NCI-H128 (cell line): Measurements from ENCODE around the gene CDRT4.
"Not testable (repeated sequence)": the region's sequence is repeated elsewhere in the genome, so short reads cannot be mapped to it uniquely, and the experiment has no call there.

Experiments
- DNase-seq: peaks from one replicate; lab custom pipeline; 2025; ENCODE audit not compliant: unreplicated experiment; lab: John Stamatoyannopoulos, UW

CDRT4 gene

GRCh38 chr17:15467592-15467991, at the start of gene CDRT4:
Gene CDRT4 (minus strand): TSS chr17:15467621. CDS start chr17:15440238, 27,383 bp downstream.
- no peak for DNase-seq

GRCh38 chr17:15516150-15516549, 48.7 kb upstream of the CDRT4 start:
- DNase-seq = no peak

- no peak for DNase-seq
Measured at GRCh38 chr17:15514469-15514868, 47.0 kb upstream of the CDRT4 start.

GRCh38 chr17:15513856-15514459, 46.5 kb upstream of the CDRT4 start:
- no peak for DNase-seq

GRCh38 chr17:15513058-15513791, 45.8 kb upstream of the CDRT4 start:
- no peak for DNase-seq

GRCh38 chr17:15512071-15512709, 44.8 kb upstream of the CDRT4 start:
- DNase-seq = no peak

- no peak for DNase-seq
Measured at GRCh38 chr17:15511142-15511541, 43.7 kb upstream of the CDRT4 start.

GRCh38 chr17:15510361-15510760, 42.9 kb upstream of the CDRT4 start:
- no peak for DNase-seq

- no peak for DNase-seq
Measured at GRCh38 chr17:15509095-15509494, 41.7 kb upstream of the CDRT4 start.

GRCh38 chr17:15508466-15508865, 41.0 kb upstream of the CDRT4 start:
- no peak for DNase-seq

GRCh38 chr17:15507896-15508295, 40.5 kb upstream of the CDRT4 start:
- DNase-seq = no peak

- DNase-seq = no peak
Measured at GRCh38 chr17:15507001-15507400, 39.6 kb upstream of the CDRT4 start.

- DNase-seq = not testable (repeated sequence)
Measured at GRCh38 chr17:15505708-15506107, 38.3 kb upstream of the CDRT4 start.

GRCh38 chr17:15503731-15504130, 36.3 kb upstream of the CDRT4 start:
- DNase-seq = no peak

GRCh38 chr17:15502369-15503112, 35.1 kb upstream of the CDRT4 start:
- DNase-seq = peak; percentile 14

- no peak for DNase-seq
Measured at GRCh38 chr17:15501793-15502192, 34.4 kb upstream of the CDRT4 start.

- DNase-seq = no peak
Measured at GRCh38 chr17:15501282-15501681, 33.9 kb upstream of the CDRT4 start.

- DNase-seq = no peak
Measured at GRCh38 chr17:15498107-15498506, 30.7 kb upstream of the CDRT4 start.

GRCh38 chr17:15496735-15497670, 29.6 kb upstream of the CDRT4 start:
- no peak for DNase-seq

GRCh38 chr17:15494821-15495220, 27.4 kb upstream of the CDRT4 start:
- no peak for DNase-seq

- DNase-seq = no peak
Measured at GRCh38 chr17:15493693-15494035, 26.2 kb upstream of the CDRT4 start.
